K562 (cell line): ENCODE results near the gene EMC1. TPM values are rescaled to one million over a fixed set of nuclear protein-coding genes. Genes with fewer than 3 reads are reported as not detected.
"Not testable (repeated sequence)": the region's sequence is repeated elsewhere in the genome, so short reads cannot be mapped to it uniquely, and the experiment has no call there.

ENCODE experiments used
- ATAC-seq: fragments of 200-7000 bp; cut with Tn5 transposase; 3 replicates; pipeline ENCODE4 v1.9.1; 2020; ENCODE audit warnings: moderate library complexity
- BruUV-seq: library from RNA; stranded (reverse); fragments of 400-500 nt; replicated peaks from 2 replicates; lab custom pipeline; 2021; lab: Mats Ljungman, UMichigan
- CTCF ChIA-PET: fragments of 300-600 bp; formaldehyde crosslinking; extraction: SDS; loops from one replicate; lab custom pipeline; 2021; ENCODE audit warnings: low intra/inter-chr PET ratio; lab: Yijun Ruan, JAX
- POLR2A ChIA-PET: fragments of 300-600, 350-650 bp; sonication (Branson Sonifier 250); formaldehyde crosslinking; extraction: SDS; loops from one replicate; lab custom pipeline; 2021; ENCODE audit warnings: antibody characterized with exemption, inconsistent platforms; lab: Yijun Ruan, JAX
- DNase-seq, 4 experiments: peaks; one replicate each; pipeline versions ENCODE4 v3.0.0 to v3.0.0-alpha.2; 2011 to 2018; ENCODE audit warnings: low spot score in 3 of 4, mixed read lengths in 3 of 4; ENCODE audit errors: extremely low read depth in 1 of 4
- FAIRE-seq: peaks from 2 replicates; lab custom pipeline; 2011; peaks lifted over from hg19 to GRCh38; lab: Jason Lieb, UNC
- H2AFZ ChIP-seq: 2 replicates; pipeline ENCODE4 v1.6.0; 2011; ENCODE audit warnings: low read depth, low read length, control low read depth, inconsistent platforms
- H3K27ac ChIP-seq: fragments of 200-600 bp; 3 replicates; pipeline ENCODE4 v1.8.0; 2011; ENCODE audit warnings: low read depth, mild to moderate bottlenecking, control low read depth, inconsistent platforms, low read length, moderate library complexity, mixed read lengths; ENCODE audit errors: extremely low read depth
- H3K27me3 ChIP-seq, 2 experiments: fragments of 300-600 bp in 1 of 2; 2 replicates in 1 of 2; 3 replicates in 1 of 2; pipeline versions ENCODE4 v1.6.0 to v1.8.0; 2011; ENCODE audit warnings: inconsistent platforms in 2 of 2, low read length in 2 of 2, mild to moderate bottlenecking in 1 of 2, mixed read lengths in 1 of 2, moderate library complexity in 1 of 2; ENCODE audit not compliant: control insufficient read depth in 2 of 2, insufficient read depth in 2 of 2
- H3K36me3 ChIP-seq: fragments of 300-600 bp; 3 replicates; pipeline ENCODE4 v1.8.0; 2011; ENCODE audit warnings: mild to moderate bottlenecking, low read length, inconsistent platforms; ENCODE audit not compliant: control insufficient read depth, insufficient read depth
- H3K4me1 ChIP-seq, 2 experiments: fragments of 200-600 bp in 1 of 2; replicated peaks in 1 of 2; 2 replicates in 1 of 2; 3 replicates in 1 of 2; pipeline versions ENCODE4 v1.5.1 to v1.8.0; 2011; ENCODE audit warnings: inconsistent platforms in 2 of 2, low read length in 2 of 2, mild to moderate bottlenecking in 1 of 2, mixed read lengths in 1 of 2, moderate library complexity in 1 of 2; ENCODE audit not compliant: control insufficient read depth in 2 of 2, insufficient read depth in 2 of 2
- H3K4me2 ChIP-seq: 2 replicates; pipeline ENCODE4 v1.6.1; 2011; ENCODE audit warnings: low read length, control low read depth, inconsistent platforms, mixed read lengths; ENCODE audit not compliant: insufficient read depth
- H3K4me3 ChIP-seq: fragments of 200-600 bp; sonication (generic), shearing (Covaris generic); 2 replicates; pipeline ENCODE4 v1.5.1; 2016; ENCODE audit warnings: control low read depth, inconsistent platforms
- H3K79me2 ChIP-seq: fragments of 200-600 bp; 3 replicates; pipeline ENCODE4 v1.8.0; 2011; ENCODE audit warnings: low read length, inconsistent platforms; ENCODE audit not compliant: control insufficient read depth, insufficient read depth
- H3K9ac ChIP-seq, 2 experiments: 2 replicates each; pipeline versions ENCODE4 v1.6.0 to v1.6.1; 2011; ENCODE audit warnings: low read depth in 2 of 2, low read length in 2 of 2, control low read depth in 1 of 2, inconsistent platforms in 1 of 2, mild to moderate bottlenecking in 1 of 2, mixed read lengths in 1 of 2; ENCODE audit not compliant: insufficient read depth in 1 of 2
- H3K9me1 ChIP-seq: one replicate; pipeline ENCODE4 v1.6.0; 2011; ENCODE audit warnings: inconsistent platforms, mild to moderate bottlenecking, low read length, moderate library complexity; ENCODE audit not compliant: control insufficient read depth, insufficient read depth
- H3K9me3 ChIP-seq: replicated peaks from 2 replicates; pipeline ENCODE4 v1.5.1; 2011; ENCODE audit warnings: low read depth, low read length, inconsistent platforms; ENCODE audit not compliant: control insufficient read depth, insufficient read depth
- H4K20me1 ChIP-seq: replicated peaks from 2 replicates; pipeline ENCODE4 v1.6.1; 2011; ENCODE audit warnings: low read length, inconsistent platforms, mixed read lengths; ENCODE audit not compliant: control insufficient read depth, insufficient read depth
- RAD21 ChIP-seq, 2 experiments: fragments of 250-450 bp in 1 of 2; fragments of 450-650 bp in 1 of 2; sonication (Bioruptor Pico) in 1 of 2; formaldehyde crosslinking in 1 of 2; IDR thresholded peaks in 1 of 2; conservative IDR thresholded peaks in 1 of 2; 2 replicates each; pipeline versions ENCODE4 v1.4.0 to v1.8.0; 2020 to 2022; ENCODE audit warnings: mild to moderate bottlenecking in 2 of 2, moderate library complexity in 1 of 2
- ZNF830 ChIP-seq: fragments of 250-450 bp; sonication (Bioruptor Pico); IDR thresholded peaks from 2 replicates; pipeline ENCODE4 v1.5.0; 2021; ENCODE audit warnings: mild to moderate bottlenecking
- WGBS: fragments of 100-300 bp; shearing (Covaris generic); methylation state at CpG from one replicate; pipeline ENCODE4 v1.1.6; 2016; ENCODE audit warnings: low coverage, mixed read lengths; ENCODE audit not compliant: insufficient coverage; ENCODE audit errors: missing lambda C conversion rate; 5-methylcytosine and 5-hydroxymethylcytosine counted together
- in situ Hi-C: fragments of 300-500 bp; cut with MboI; formaldehyde crosslinking; loops from 4 replicates; pipeline ENCODE4 v1.15.0; 2018; ENCODE audit warnings: inconsistent platforms, mixed read lengths
- intact Hi-C: fragments of 100-400 bp; cut with micrococcal nuclease; formaldehyde crosslinking; loops from 2 replicates; pipeline ENCODE4 v1.14.2; 2022
- polyA plus RNA-seq, 8 experiments: library from polyadenylated mRNA; depleted of rRNA in 4 of 8; stranded (reverse) in 5 of 8; unstranded in 3 of 8; fragments of >200 nt; fragmentation: Nextera tagmentation in 2 of 8; fragmentation: Illumina TruSeq in 1 of 8; extraction: Ambion mirVana in 2 of 8; extraction: Trizol in 1 of 8; gene quantifications; 2 replicates each; pipeline versions ENCODE4 v1.2.1 to v1.2.3, GENCODE V29; 2011 to 2014; ENCODE audit warnings: inconsistent platforms in 1 of 8, missing spikeins in 1 of 8
- total RNA-seq, 7 experiments: library from RNA; depleted of rRNA in 6 of 7; stranded (reverse); fragments of >200 nt in 6 of 7; fragmentation: Illumina TruSeq in 2 of 7; extraction: Trizol in 2 of 7; gene quantifications; 2 replicates each; pipeline versions ENCODE4 v1.2.1 to v1.2.3, GENCODE V29; 2011 to 2021; ENCODE audit warnings: low replicate concordance in 1 of 7
- TF ChIP-seq, protein P1 (sequence below), 3 experiments: IDR thresholded peaks in 2 of 3; conservative IDR thresholded peaks in 1 of 3; 2 replicates each; pipeline ENCODE4 v1.5.1; 2011 to 2012; ENCODE audit warnings: low read length in 3 of 3, mild to moderate bottlenecking in 3 of 3, control low read depth in 2 of 3, improper control_type of control experiment in 1 of 3, inconsistent platforms in 1 of 3, low read depth in 1 of 3, mixed read lengths in 1 of 3, moderate library complexity in 1 of 3; ENCODE audit not compliant: insufficient read depth in 2 of 3

Gene EMC1
- total and polyA plus RNA-seq, 9 of the 15 experiments (the other 6 are each of a cell fraction or from before 2014, with no cell fraction given), result 17.8 to 88.2 (median 37.4) TPM

DNA sequence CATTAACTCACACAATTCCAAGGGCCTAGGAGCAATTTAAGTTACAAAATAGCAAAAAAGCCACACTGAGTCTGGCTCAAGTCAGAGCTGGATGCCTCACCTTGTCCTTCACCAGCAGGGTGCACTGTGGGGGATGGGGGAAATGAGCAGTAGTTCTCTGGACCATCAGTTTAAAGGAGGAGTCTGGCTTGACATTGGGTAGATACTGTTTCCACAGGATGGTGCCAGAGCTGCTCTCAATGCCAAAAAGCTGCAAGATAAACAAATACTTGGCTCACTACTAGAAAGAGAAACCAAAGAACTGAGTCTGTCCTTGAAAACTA is 18.8 kb downstream of the EMC1 start:
- 0 out of 4 replicates have a peak, but pooled peaks of 1 of the 2 experiments have one; percentile 6 for TF ChIP-seq RAD21 (CRISPR knock-in tag; conservative IDR thresholded peaks at IDR 0.05 in 1 of 2, IDR thresholded peaks at IDR 0.05 in 1 of 2)
- no peak for TF ChIP-seq ZNF830 (CRISPR knock-in tag)
- TF ChIP-seq, protein P1, sequence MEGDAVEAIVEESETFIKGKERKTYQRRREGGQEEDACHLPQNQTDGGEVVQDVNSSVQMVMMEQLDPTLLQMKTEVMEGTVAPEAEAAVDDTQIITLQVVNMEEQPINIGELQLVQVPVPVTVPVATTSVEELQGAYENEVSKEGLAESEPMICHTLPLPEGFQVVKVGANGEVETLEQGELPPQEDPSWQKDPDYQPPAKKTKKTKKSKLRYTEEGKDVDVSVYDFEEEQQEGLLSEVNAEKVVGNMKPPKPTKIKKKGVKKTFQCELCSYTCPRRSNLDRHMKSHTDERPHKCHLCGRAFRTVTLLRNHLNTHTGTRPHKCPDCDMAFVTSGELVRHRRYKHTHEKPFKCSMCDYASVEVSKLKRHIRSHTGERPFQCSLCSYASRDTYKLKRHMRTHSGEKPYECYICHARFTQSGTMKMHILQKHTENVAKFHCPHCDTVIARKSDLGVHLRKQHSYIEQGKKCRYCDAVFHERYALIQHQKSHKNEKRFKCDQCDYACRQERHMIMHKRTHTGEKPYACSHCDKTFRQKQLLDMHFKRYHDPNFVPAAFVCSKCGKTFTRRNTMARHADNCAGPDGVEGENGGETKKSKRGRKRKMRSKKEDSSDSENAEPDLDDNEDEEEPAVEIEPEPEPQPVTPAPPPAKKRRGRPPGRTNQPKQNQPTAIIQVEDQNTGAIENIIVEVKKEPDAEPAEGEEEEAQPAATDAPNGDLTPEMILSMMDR (IDR thresholded peaks at IDR 0.05 in 2 of 3, conservative IDR thresholded peaks at IDR 0.05 in 1 of 3; ENCODE audit: insufficient read depth in 2 of 3, low read depth in 1 of 3, low read length in 3 of 3), result peak in 2 of 3 experiments; percentile 35 to 38; a peak in 1 of 6 replicates
- TF ChIP-seq, all 486 proteins: peak for 2
- no peaks in the 10 kb centered on the region for H3K27me3 ChIP-seq
- H3K27ac ChIP-seq, result no peak overlapping the region
- H3K9me1 ChIP-seq, result no peaks in the 10 kb centered on the region
- H3K4me1 ChIP-seq, result no peaks in the 10 kb centered on the region
- H4K20me1 ChIP-seq, result peaks cover 3% of the 10 kb centered on the region; the same call in 1 of the 2 replicates
- BruUV-seq, result no TSS peak
- ChIA-PET CTCF (no interaction called here), POLR2A (interaction anchor here (0.7 to 1.7 kb wide), 5 partner anchors 10 to 22 kb away, joined by 4 to 8 read pairs (median 5); partner anchors contain the start of gene UBR4)
- ATAC-seq, result peak; percentile 72
- H3K9ac ChIP-seq, result no peak overlapping the region
- H3K9me3 ChIP-seq, result no peaks in the 10 kb centered on the region
- H3K36me3 ChIP-seq, result peaks cover 89% of the 10 kb centered on the region
- no peaks in the 10 kb centered on the region for H3K79me2 ChIP-seq
- H3K4me2 ChIP-seq, result no peak overlapping the region
- in situ Hi-C loops (no loop called here), intact Hi-C loops (no loop called here)
- no peak overlapping the region for H3K4me3 ChIP-seq
- no peak for FAIRE-seq
- no peak overlapping the region for H2AFZ ChIP-seq
- no peak for DNase-seq

DNA sequence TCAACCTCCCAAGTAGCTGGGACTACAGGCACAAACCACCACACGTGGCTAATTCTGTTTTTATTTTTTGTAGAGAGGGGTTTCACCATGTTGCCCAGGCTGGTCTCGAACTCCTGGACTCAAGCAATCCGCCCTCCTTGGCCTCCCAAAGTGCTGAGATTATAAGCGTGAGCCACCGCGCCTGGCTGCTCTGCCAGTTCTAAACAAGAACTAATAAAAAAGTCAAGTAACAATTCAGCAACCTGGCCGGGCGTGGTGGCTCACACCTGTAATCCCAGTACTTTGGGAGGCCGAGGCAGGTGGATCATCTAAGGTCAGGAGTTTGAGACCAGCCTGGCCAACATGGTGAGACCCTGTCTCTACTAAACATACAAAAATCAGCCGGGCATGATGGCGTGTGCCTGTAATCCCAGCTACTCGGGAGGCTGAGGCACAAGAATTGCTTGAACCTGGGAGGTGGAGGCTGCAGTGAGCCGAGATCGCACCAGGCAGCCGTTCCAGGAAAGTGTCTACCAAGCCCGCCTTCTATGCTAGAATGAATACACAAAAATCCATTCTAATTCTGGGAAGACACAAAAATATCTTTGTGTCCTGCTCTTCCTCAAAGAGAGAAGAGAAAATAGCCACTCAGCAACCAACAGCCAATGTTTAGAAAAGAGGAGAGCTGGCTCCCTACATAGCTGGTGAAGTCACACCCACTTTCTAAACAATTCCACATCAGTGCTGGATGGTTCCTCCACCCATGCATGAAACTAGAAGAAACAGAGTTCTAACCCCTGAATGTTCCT is 19.4 kb downstream of the EMC1 start:
- H3K9ac ChIP-seq, H3K9me3 ChIP-seq, intact Hi-C loops, H2AFZ ChIP-seq, H3K79me2 ChIP-seq, H3K4me2 ChIP-seq, in situ Hi-C loops, H3K27me3 ChIP-seq, BruUV-seq, CTCF ChIA-PET, H3K4me3 ChIP-seq, ATAC-seq, H3K27ac ChIP-seq, H3K9me1 ChIP-seq, DNase-seq, H3K4me1 ChIP-seq, H4K20me1 ChIP-seq: not testable (repeated sequence)
- POLR2A ChIA-PET, result interaction anchor here (0.6 to 2.6 kb wide), 7 partner anchors 10 to 58 kb away, joined by 3 to 11 read pairs (median 5); partner anchors contain the start of gene UBR4
- peaks cover 89% of the 10 kb centered on the region for H3K36me3 ChIP-seq
- 94% methylated on average over 16 of the region's 16 CpGs for WGBS
- FAIRE-seq, result peak; percentile 15
